ES-I3 (cell line): ENCODE data around the gene ZSCAN9.

Experiments
- H3K36me3 ChIP-seq: 2 replicates; pipeline ENCODE4 v1.6.1; 2013; ENCODE audit warnings: mild to moderate bottlenecking, low read length, control low read depth, moderate library complexity; ENCODE audit not compliant: insufficient read depth
- H3K4me1 ChIP-seq: 2 replicates; pipeline ENCODE4 v1.6.1; 2013; ENCODE audit warnings: mild to moderate bottlenecking, control low read depth, low read length; ENCODE audit not compliant: insufficient read depth
- H3K9ac ChIP-seq: 2 replicates; pipeline ENCODE4 v1.6.1; 2013; ENCODE audit warnings: low read depth, mild to moderate bottlenecking, low read length, moderate library complexity
- H3K9me3 ChIP-seq: 2 replicates; pipeline ENCODE4 v1.6.1; 2013; ENCODE audit warnings: mild to moderate bottlenecking, low read length, moderate library complexity; ENCODE audit not compliant: control insufficient read depth, insufficient read depth

The ZSCAN9 gene

GRCh38 chr6:28269492-28269891 is 44.4 kb downstream of the ZSCAN9 start:
- Histone ChIP-seq H3K9ac (no peak overlapping the region), H3K36me3 (peaks cover 12% of the 10 kb centered on the region), H3K4me1 (peaks cover 6% of the 10 kb centered on the region; the same call in 1 of the 2 replicates), H3K9me3 (no peaks in the 10 kb centered on the region)

- Histone ChIP-seq H3K9ac (no peak overlapping the region), H3K4me1 (no peaks in the 10 kb centered on the region), H3K36me3 (peaks cover 17% of the 10 kb centered on the region), H3K9me3 (no peaks in the 10 kb centered on the region)
Measured at GRCh38 chr6:28274888-28275287, 49.8 kb downstream of the ZSCAN9 start.

GRCh38 chr6:28277746-28278145 is 52.7 kb downstream of the ZSCAN9 start:
- 0 out of 2 replicates have a peak, but pooled peaks cover 5% of the 10 kb centered on the region for H3K4me1 ChIP-seq
- no peaks in the 10 kb centered on the region for H3K9me3 ChIP-seq
- H3K36me3 ChIP-seq, result peaks cover 14% of the 10 kb centered on the region
- H3K9ac ChIP-seq, result no peak overlapping the region

- Histone ChIP-seq H3K9me3 (no peaks in the 10 kb centered on the region), H3K36me3 (peaks cover 5% of the 10 kb centered on the region; the same call in 1 of the 2 replicates), H3K9ac (peak overlapping the region; percentile 95; the same call in 1 of the 2 replicates), H3K4me1 (0 out of 2 replicates have a peak, but pooled peaks cover 5% of the 10 kb centered on the region)
Measured at GRCh38 chr6:28280595-28281287, 55.7 kb downstream of the ZSCAN9 start.

GRCh38 chr6:28281288-28282064 is 56.4 kb downstream of the ZSCAN9 start, which contains the start of gene PGBD1:
PGBD1 (plus strand) TSS chr6:28281572; CDS start chr6:28283814, 2,242 bp downstream.
- peaks cover 5% of the 10 kb centered on the region; the same call in 1 of the 2 replicates for H3K36me3 ChIP-seq
- H3K9ac ChIP-seq, result peak within 1 kb of the TSS; percentile 95
- H3K9me3 ChIP-seq, result no peaks in the 10 kb centered on the region
- H3K4me1 ChIP-seq, result 0 out of 2 replicates have a peak, but pooled peaks cover 5% of the 10 kb centered on the region

GRCh38 chr6:28282926-28283325 is 57.9 kb downstream of the ZSCAN9 start:
- 0 out of 2 replicates have a peak, but pooled peaks cover 5% of the 10 kb centered on the region for H3K4me1 ChIP-seq
- no peak overlapping the region for H3K9ac ChIP-seq
- no peaks in the 10 kb centered on the region for H3K9me3 ChIP-seq
- H3K36me3 ChIP-seq, result no peaks in the 10 kb centered on the region; the same call in 1 of the 2 replicates
